CD1c-positive myeloid dendritic cell (primary cell): Measurements from ENCODE around the gene DGKD.
"Not testable (repeated sequence)": the region's sequence is repeated elsewhere in the genome, so short reads cannot be mapped to it uniquely, and the experiment has no call there.

Experiments
- DNase-seq: peaks from one replicate; pipeline ENCODE4 v3.0.0-alpha.2; 2016; ENCODE audit errors: extremely low spot score

The DGKD gene

GRCh38 chr2:233385489-233386044 lies 31.3 kb downstream of the DGKD start:
- DNase-seq = peak; percentile 11

DNA sequence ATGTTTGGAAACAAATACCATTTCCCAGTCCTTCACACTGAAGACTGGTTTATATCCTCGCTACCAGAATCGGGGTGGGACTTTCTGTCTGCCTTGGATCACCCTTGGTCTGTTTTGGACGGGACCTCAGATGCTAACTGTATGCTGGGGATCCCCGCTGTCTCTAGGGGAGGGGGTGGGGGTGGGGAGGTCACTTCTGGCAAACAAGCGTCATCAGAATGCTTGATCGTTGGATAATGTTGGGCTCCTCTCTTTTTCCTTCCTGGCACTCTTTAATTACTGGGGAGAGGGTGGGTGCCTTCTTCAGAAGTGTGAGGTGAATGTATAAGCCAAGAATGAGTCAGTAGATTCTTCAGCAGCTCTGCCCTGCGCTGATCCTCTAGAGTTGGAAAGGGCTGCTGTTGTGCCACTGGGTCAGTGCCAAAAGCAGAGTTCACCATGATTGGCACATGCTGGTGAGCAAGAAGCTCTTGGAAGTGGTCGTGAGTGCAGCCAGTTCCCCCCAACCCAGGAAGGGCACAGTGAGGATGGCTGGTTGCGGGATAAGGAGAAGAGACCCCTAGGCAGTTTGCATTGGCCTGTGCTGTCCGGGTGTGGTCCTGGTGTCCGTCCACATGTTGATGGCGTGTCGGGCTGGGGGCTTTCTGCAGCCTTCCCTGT lies 32.2 kb downstream of the DGKD start:
- DNase-seq = no peak

GRCh38 chr2:233387225-233387624 lies 32.9 kb downstream of the DGKD start:
- no peak for DNase-seq

DNA sequence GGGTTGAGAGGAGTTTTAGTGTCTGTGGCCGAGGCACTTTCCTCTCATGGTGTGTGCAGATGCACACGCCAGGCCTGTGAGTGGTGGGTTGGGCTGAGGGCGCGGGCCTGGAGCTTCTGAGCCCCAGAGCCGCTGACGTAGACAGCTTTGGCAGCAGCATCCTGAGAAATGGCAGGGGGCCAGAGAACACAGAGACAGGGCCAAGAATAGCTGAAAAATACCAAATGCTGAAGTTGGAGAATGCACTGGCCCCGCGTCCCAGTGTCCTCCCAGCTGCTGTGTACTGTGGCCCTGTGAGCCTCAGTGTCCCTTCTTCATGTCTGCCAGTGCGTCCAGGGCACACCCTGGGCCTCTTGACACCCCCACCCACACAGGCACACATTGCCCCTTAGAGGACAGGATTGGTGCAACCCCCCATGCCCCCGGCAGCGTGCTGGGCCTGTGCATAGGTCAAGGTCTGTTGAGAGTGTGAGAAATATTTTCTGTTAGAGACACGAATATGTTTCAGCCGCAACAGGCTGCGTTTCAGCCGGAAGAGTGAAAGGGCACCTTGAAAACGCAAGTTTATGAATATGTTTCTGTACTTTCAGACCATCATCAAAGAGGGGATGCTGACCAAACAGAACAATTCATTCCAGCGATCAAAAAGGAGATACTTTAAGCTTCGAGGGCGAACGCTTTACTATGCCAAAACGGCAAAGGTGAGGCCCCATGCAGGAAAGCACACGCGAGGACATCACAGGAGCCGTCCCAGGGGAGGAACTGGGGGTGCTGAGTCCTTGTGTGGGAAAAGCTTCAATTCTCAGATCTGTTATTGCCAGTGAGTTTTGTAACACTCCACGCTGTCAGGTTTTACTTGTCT lies 33.6 kb downstream of the DGKD start:
- no peak for DNase-seq

DNA sequence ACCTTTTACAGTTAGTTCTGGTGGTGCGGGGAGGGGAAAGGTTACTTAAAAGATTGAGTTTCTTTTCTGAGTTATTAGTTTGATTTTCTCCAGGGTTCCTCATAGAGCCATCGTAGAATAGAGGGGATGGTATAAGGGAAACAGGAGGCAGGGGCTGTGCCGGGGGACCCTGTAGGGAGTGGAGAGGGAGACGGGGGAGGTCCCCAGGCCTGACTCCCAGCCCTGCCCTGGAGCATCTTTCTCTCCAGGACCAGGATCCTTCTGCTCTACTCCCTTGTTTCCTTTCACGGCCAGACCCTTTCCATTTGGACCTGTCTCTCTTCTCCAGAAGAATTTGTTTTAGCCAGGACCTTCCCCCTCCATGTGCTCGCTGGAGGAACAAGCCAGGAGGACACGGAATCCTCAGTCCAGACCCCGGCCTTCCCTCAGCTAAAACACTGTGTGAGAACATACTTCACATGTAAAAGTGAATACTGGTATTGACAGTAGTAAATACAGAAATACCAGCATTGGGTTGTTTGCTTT lies 35.4 kb downstream of the DGKD start:
- no peak for DNase-seq

DNA sequence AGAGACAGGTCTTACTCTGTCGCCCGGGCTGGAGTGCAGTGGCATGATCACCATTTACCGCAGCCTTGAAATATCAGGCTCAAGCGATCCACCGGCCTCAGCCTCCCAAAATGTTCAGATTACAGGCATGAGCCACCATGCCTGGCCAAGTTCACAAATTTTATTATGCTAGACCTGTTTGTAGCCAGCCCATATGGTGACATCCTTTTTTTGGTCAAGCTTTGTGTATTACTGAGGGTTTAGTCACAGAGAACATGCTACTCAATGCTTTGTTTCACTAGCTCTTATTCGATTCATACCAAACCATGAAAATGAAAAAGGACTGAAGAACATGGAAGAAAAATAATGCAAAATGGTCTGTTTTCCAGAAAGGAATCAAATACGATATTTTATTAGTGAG lies 41.4 kb downstream of the DGKD start:
- no peak for DNase-seq

DNA sequence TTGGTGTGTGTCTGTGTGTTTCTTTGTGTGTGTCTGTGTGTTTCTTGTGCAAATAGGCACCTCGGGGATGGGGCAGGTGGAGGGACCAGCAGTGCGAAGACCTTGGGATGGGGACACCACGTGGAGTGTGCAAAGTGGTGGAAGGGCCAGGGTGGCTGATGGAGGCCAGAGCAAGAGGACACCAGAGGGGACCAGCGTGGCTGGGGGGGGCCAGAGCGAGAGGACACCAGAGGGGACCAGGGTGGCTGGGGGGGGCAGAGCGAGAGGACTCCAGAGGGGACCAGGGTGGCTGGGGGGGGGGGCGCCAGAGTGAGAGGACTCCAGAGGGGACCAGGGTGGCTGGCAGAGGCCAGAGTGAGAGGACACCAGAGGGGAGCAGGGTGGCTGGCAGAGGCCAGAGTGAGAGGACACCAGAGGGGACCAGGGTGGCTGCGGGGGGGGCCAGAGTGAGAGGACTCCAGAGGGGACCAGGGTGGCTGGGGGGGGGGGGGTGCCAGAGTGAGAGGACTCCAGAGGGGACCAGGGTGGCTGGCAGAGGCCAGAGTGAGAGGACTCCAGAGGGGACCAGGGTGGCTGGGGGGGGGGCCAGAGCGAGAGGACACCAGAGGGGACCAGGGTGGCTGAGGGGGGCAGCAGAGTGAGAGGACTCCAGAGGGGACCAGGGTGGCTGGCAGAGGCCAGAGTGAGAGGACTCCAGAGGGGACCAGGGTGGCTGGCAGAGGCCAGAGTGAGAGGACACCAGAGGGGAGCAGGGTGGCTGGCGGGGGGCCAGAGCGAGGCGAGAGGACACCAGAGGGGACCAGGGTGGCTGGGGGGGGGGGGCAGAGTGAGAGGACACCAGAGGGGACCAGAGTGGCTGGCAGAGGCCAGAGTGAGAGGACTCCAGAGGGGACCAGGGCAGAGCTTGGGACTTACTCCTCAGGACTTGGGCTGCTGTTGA lies 42.7 kb downstream of the DGKD start:
- not testable (repeated sequence) for DNase-seq

- DNase-seq = peak; percentile 28
Measured at GRCh38 chr2:233399306-233400225, 45.3 kb downstream of the DGKD start.

DNA sequence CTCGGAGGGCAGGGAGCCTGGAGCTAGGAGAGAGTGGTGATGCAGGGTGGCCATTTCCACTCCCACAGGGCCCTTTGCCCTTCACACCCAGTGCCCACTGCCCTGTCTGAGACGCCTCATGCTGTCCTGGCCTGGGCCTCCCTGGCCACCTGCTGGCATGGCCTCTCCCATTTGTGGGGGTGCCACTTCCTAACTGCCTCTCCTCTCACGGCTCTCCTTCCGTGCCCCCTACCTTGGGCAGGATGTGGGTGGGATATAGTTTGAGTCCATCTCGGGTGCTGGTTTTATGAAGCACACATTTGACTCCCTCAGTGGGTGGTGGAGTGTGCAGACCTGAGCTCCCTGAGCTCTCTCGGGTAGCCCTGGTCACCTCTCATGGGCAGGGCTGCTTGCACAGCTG lies 46.0 kb downstream of the DGKD start:
- DNase-seq = no peak

DNA sequence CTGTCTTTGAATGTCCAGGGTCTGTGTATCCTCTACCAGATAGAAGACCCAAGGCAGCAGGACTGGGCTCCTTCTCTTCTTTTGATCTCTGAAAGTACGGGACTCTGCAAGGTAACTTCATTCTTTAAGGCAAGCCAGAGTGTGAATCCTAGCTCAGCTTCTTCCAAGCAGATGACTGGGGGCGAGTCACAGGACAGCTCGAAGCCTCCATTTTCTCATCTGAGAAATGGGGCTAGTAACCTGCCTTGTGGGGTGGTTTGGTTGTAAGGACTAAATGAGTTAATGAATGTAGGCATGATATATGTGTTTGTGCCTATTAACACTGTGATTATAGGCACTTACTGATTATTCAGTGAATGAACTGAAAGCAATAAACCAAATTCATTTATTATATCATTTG lies 46.7 kb downstream of the DGKD start:
- DNase-seq = no peak

- DNase-seq = no peak
Measured at GRCh38 chr2:233402346-233402745, 48.1 kb downstream of the DGKD start.

GRCh38 chr2:233402789-233403188 lies 48.5 kb downstream of the DGKD start:
- no peak for DNase-seq

DNA sequence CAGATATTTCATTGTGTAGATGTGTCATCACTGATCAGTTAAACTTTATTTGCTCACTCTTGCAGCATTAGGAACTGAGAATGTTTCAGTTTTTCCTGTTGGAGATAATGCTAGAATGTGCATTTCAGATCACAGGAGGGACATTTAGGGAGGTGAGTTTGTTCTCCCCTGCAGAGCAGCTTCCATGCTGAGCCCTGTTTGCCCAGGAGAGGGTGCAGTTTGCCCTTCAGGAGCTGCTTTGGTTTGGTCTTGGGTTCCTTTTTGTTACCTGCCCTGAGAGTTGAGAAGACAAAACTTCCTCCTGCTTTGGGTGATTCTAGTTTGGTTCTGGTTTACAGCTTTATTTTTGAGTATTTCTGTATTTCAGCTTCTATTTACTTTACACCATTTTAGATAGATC lies 49.9 kb downstream of the DGKD start:
- peak; percentile 58 for DNase-seq

DNA sequence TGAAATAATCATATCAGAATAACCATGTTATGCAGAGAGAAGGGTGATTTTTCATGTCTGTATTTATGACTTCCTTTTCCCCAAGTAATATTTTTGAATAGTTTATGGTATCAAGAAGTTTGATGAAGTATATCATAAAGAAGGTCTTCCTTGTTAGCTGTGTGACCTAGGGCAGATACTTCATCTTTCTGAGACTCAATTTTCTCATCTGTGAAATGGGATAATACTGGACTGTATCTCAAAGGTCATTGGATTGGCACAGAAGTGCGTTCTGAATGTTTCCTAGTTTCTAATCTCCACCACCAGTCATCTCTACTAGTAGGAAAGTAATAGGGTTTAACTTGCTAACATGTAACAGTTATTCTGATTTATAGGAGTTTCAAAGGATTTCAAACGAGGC lies 52.6 kb downstream of the DGKD start:
- DNase-seq = no peak

- DNase-seq = no peak
Measured at GRCh38 chr2:233407771-233408181, 53.5 kb downstream of the DGKD start.

GRCh38 chr2:233408366-233409285 lies 54.3 kb downstream of the DGKD start:
- no peak for DNase-seq

GRCh38 chr2:233409286-233409991 lies 55.1 kb downstream of the DGKD start:
- no peak for DNase-seq

- DNase-seq = no peak
Measured at GRCh38 chr2:233410196-233410760, 56.0 kb downstream of the DGKD start.
